Cerebellar nuclear complex (tissue), 1 donor: Measurements from ENCODE around the gene MAN1A1.

Experiments used
- DNase-seq, 2 experiments: peaks; one replicate each; lab custom pipeline; 2025; lab: John Stamatoyannopoulos, UW

Gene MAN1A1

GRCh38 chr6:119325559-119326265 is 23.8 kb downstream of the MAN1A1 start:
- no peak for DNase-seq

- DNase-seq, result no peak
Measured at GRCh38 chr6:119324718-119325117, 24.8 kb downstream of the MAN1A1 start.

- DNase-seq, result no peak
Measured at GRCh38 chr6:119323931-119324330, 25.6 kb downstream of the MAN1A1 start.

- no peak for DNase-seq
Measured at GRCh38 chr6:119323478-119323877, 26.1 kb downstream of the MAN1A1 start.

GRCh38 chr6:119322715-119323350 is 26.7 kb downstream of the MAN1A1 start:
- DNase-seq, result no peak

- DNase-seq, result no peak
Measured at GRCh38 chr6:119322034-119322433, 27.5 kb downstream of the MAN1A1 start.

- no peak for DNase-seq
Measured at GRCh38 chr6:119319694-119320093, 29.9 kb downstream of the MAN1A1 start.

GRCh38 chr6:119318730-119319129 is 30.8 kb downstream of the MAN1A1 start:
- DNase-seq, result no peak

- no peak for DNase-seq
Measured at GRCh38 chr6:119318176-119318575, 31.4 kb downstream of the MAN1A1 start.

GRCh38 chr6:119317007-119317406 is 32.6 kb downstream of the MAN1A1 start:
- DNase-seq, result no peak

- no peak for DNase-seq
Measured at GRCh38 chr6:119314885-119315272, 34.7 kb downstream of the MAN1A1 start.

- no peak for DNase-seq
Measured at GRCh38 chr6:119313937-119314884, 35.4 kb downstream of the MAN1A1 start.

GRCh38 chr6:119312875-119313338 is 36.7 kb downstream of the MAN1A1 start:
- no peak for DNase-seq

- DNase-seq, result no peak
Measured at GRCh38 chr6:119312441-119312840, 37.1 kb downstream of the MAN1A1 start.

GRCh38 chr6:119311514-119312142 is 37.9 kb downstream of the MAN1A1 start:
- DNase-seq, result no peak

- no peak for DNase-seq
Measured at GRCh38 chr6:119310486-119311036, 39.0 kb downstream of the MAN1A1 start.

- no peak for DNase-seq
Measured at GRCh38 chr6:119308991-119309657, 40.4 kb downstream of the MAN1A1 start.

- no peak for DNase-seq
Measured at GRCh38 chr6:119308048-119308570, 41.5 kb downstream of the MAN1A1 start.

- no peak for DNase-seq
Measured at GRCh38 chr6:119307056-119307455, 42.5 kb downstream of the MAN1A1 start.

GRCh38 chr6:119306396-119306968 is 43.1 kb downstream of the MAN1A1 start:
- DNase-seq, result no peak
